Adipose tissue (tissue), 3 donors: Measurements from ENCODE around the gene CEACAM20. TPM values are rescaled to one million over a fixed set of nuclear protein-coding genes. Genes with fewer than 3 reads are reported as not detected.
"Not testable (repeated sequence)": the region's sequence is repeated elsewhere in the genome, so short reads cannot be mapped to it uniquely, and the experiment has no call there.

ENCODE experiments used
- H3K27ac ChIP-seq: one replicate; pipeline ENCODE4 v1.5.1; 2013; ENCODE audit warnings: low read depth, low read length
- WGBS, 3 donors: extraction: QIAGEN DNeasy Blood & Tissue Kit; methylation state at CpG; one replicate each; pipeline ENCODE4 v1.1.7; 2013; 5-methylcytosine and 5-hydroxymethylcytosine counted together
- polyA plus RNA-seq, 3 donors: library from polyadenylated mRNA; stranded (reverse); fragments of 200-250 nt; gene quantifications; one replicate each; pipeline ENCODE4 v1.2.3, GENCODE V29; 2013
- donor health status: healthy with polysubstance abuse.
- donor health status: Bipolar disorder and iron deficiency.
- donor health status: healthy.

Gene CEACAM20
- polyA plus RNA-seq, 3 donors, result not detected

DNA sequence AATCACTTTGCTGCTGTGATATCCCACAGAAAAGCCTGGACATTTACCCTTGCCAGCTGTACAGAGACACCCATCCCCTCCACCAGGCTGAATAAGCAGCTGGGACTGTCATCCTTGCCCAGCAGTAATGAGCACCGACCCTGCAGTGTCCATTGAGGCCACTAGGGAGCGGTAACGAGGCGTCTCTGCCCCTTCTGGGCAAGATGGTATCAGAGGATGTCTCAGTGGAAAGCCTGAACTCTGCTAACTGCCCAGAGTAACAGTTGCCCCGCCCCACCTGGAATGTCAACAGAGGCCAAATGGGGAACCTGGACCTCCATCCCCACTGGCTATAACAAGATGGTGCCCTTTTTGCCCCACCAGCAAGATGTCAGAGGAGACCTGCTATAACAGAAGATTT, 22.8 kb upstream of the CEACAM20 start:
- WGBS, 3 donors, result 4 to 20% (median 11%) methylated on average over 5 of the region's 5 CpGs
- no peak overlapping the region for H3K27ac ChIP-seq

DNA sequence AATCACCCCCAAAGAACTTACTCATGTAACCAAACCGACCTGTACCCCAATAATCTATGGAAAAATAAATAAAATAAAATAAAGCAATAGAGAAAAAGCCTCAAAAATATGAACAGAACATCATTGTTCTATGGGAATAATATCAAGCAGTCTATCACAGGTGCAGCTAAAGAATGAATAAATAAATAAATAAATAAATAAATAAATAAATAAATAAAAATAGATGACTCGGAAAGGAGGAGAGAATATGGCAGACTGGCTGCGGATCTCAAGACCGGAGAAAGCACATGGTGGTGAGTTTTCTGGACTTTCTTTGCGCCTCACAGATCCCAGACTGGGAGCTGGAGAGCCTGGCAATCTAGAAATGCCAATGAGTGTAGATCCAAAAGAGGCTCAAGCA, 22.4 kb upstream of the CEACAM20 start:
- WGBS, 3 donors, result 77 to 86% (median 83%) methylated on average over 5 of the region's 5 CpGs
- H3K27ac ChIP-seq, result no peak overlapping the region

DNA sequence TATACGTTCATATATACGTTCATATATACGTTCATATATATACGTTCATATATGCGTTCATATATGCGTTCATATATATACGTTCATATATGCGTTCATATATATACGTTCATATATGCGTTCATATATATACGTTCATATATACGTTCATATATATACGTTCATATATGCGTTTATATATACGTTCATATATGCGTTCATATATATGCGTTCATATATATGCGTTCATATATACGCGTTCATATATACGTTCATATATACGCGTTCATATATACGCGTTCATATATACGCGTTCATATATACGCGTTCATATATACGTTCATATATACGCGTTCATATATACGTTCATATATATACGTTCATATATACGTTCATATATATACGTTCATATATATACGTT, 21.5 kb upstream of the CEACAM20 start:
- H3K27ac ChIP-seq, result not testable (repeated sequence)
- WGBS, 3 donors, result 86 to 92% (median 89%) methylated on average over 37 of the region's 37 CpGs

DNA sequence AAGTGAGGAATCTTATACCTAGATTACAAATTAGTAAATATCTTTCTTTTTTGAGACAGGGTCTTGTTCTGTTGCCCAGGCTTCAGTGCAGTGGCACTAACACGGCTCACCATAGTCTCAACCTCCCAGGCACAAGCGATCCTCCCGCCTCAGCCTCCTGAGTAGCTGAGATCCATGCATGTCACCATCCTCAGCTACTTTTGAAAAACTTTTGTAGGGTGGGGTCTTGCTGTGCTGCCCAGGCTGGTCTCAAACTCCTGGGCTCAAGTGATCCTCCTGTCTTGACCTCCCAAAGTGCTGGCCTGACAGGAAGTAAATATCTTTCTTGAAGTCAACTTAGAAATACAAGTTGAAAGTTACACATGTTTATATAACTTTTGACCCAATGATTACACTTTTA, 20.0 kb upstream of the CEACAM20 start:
- no peak overlapping the region for H3K27ac ChIP-seq
- 89 to 98% (median 92%) methylated on average over 3 of the region's 3 CpGs for WGBS, 3 donors

DNA sequence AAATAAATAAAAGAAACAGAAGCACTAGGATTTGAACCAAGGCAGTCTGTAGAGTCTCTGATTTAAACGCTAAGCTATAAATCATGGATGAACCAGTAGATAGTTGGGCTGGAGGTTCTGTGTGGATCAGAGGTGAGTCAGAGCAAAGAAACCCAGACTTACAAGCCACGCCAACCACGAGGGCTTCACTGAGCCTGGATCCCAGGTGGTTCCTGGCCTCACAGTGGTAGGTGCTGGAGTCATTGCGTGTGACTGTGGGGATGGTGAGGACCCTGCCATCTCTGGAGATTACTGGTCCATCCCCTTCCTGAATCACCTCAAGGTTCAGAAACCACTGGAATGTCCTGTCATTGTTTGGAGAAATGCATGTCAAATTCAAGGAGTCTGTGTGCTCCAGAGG, 19.3 kb upstream of the CEACAM20 start:
- WGBS, 3 donors, result 74 to 80% (median 76%) methylated on average over 4 of the region's 4 CpGs
- H3K27ac ChIP-seq, result no peak overlapping the region

DNA sequence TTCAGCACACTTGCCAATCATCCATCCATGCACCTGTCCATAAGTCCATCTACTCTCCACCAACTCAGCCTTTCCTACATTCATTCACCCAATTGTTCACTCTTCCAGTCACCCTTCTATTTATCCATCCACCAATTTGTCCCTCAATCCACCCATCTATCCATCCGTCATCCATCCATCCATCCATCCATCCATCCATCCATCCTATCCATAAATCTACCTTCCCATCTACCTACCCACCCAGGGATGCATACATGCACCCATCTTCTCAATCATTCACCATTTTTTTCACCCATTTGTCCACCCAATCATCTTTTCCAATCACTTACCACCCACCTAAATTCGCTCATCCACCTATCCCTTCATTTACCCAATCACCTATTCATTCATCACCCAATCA, 14.6 kb upstream of the CEACAM20 start:
- H3K27ac ChIP-seq, result no peak overlapping the region
- 53 to 76% (median 63%) methylated on average over 2 of the region's 2 CpGs for WGBS, 3 donors

DNA sequence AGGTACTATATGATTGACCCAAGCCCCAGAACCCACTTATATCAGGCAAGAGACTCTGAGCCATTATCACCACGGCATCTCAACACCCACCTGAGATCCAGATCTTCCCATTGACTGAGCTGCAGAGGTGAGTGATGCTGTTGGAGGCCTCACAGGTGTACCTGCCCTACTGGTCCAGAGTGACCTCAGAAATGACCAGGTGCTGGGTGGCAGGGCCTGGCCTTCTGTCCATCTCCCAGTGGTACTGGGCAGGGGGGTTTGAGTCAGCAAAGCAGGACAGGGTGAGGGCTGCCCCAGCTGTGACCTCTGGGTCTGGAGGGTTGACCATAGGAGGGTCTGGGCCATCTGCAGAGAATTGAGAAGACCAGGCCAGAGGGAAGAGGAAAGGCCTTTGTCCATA, 13.2 kb upstream of the CEACAM20 start:
- no peak overlapping the region for H3K27ac ChIP-seq
- 0 to 2% (median 0%) methylated on average over 1 of the region's 1 CpG for WGBS, 3 donors

DNA sequence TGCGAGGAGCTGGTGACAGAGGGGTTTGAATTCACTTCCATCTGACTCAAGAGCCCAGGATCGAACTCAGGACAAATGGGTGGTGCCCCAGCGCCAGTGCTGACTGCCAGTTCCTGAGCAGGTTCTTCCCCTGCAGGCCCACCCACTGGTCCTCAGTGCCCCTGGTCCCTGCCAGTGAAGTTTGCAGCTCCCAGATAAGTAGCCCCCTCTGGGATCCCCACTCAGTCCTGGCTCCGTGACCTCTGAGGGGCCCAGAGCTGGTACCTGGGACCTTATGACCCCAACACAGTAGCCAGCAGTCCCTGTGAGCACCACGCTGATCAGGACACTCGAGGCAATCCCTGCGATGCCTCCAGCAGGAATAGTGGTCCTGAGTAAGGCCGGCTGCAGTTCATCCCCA, 11.3 kb upstream of the CEACAM20 start:
- H3K27ac ChIP-seq, result no peak overlapping the region
- 73 to 78% (median 77%) methylated on average over 8 of the region's 8 CpGs for WGBS, 3 donors

DNA sequence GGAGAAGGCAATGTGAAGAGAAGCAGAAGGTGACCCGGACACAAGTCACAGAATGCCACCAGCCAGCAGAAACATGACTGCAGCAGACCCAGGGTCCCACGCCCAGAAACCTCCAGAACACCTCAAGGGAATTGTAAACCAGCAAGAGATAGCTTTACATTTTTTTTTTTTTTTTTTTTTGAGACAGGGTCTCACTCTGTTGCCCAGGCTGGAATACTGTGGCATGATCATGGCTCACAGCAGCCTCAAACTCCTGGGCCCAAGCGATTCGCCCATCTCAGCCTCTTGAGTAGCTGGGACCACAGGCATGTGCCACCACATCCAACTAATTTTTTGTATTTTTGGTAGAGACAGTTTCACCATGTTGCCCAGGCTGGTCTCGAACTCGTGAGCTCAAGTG, 10.5 kb upstream of the CEACAM20 start:
- H3K27ac ChIP-seq, result no peak overlapping the region
- WGBS, 3 donors, result 62 to 87% (median 76%) methylated on average over 6 of the region's 6 CpGs

DNA sequence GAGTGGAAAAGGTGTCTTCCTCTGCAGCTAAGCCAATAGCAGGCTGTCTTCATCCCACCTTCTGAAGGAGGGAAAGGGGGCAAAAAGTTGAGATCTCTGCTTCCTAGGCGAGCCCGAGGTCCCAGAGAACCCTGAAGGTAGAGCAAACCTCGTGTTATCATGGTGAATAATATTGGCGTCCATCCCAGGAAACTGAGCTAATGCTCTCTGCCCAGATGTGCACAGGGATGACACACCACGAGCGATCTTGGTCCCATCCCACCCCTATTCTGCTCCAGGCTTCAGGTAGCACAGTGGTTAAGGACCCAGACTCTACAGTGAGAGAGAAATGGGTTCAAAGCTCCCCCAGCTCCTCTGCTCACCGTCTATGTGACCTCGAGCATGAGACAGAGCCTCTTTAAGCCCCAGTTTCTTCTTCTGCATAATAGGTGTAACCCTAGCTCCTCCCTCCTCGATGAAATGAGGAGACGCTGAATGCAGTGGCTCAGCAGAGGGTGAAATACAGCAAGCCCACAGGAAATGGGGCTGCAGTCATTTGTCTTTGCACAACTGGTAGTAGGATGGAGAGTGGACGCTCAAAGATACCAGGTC, 9.9 kb upstream of the CEACAM20 start:
- no peak overlapping the region for H3K27ac ChIP-seq
- 53 to 73% (median 65%) methylated on average over 11 of the region's 11 CpGs for WGBS, 3 donors

DNA sequence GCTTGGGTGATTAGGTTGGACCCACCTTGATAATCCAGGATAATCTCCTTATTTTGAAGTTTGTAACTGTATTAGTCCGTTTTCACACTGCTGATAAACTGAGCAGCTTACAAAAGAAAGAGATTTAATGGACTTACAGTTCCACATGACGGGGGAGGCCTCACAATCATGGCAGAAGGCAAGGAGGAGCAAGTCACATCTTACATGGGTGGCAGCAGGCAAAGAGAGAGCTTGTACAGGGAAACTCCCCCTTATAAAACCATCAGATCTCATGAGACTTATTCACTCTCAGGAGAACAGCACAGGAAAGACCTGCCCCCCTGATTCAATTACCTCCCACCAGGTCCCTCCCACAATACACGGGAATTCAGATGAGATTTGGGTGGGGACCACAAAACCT, 5.9 kb upstream of the CEACAM20 start:
- 45 to 62% (median 59%) methylated on average over 3 of the region's 3 CpGs for WGBS, 3 donors
- H3K27ac ChIP-seq, result not testable (repeated sequence)

DNA sequence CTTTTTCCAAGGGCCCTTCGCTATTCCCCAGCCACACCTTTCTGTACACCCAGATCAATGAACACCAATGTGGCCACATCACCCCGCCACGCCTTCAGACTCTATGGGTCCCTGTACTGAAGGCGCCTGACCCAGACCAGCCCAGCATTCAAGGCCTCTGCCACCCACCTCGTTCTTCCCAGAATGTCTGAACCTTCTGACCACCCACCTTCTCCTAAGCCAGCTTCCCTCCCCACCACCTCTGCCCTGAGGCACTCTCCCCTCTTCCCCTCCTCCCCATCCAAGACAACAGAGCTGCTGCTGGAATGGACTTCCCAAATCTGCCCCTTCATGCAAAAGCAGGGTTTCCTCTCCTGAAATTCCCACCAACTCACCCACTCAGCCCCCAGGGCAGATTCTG, 3.3 kb upstream of the CEACAM20 start:
- H3K27ac ChIP-seq, result no peak overlapping the region
- 72 to 84% (median 76%) methylated on average over 5 of the region's 5 CpGs for WGBS, 3 donors

DNA sequence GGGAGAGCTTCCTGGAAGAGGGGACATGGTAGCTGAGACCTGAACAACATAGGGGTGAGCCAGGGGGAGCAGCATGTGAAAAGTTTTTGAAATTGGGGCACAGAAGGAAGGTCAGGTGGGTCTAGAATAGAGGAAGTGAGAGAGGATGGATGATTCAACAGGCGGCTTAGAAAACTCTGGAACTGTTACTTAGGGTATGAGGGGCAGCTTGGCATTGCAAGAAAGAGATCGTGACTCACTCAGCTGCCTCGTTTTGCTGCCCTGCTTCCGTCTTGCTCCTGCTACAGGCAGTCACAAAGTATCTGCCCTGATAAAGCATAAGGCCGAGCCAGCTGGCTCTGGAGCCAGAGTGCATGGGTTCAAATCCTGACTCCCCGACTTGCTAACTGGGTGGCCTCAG, 1.3 kb upstream of the CEACAM20 start:
- no peak overlapping the region for H3K27ac ChIP-seq
- WGBS, 3 donors, result 68 to 72% (median 68%) methylated on average over 6 of the region's 6 CpGs

DNA sequence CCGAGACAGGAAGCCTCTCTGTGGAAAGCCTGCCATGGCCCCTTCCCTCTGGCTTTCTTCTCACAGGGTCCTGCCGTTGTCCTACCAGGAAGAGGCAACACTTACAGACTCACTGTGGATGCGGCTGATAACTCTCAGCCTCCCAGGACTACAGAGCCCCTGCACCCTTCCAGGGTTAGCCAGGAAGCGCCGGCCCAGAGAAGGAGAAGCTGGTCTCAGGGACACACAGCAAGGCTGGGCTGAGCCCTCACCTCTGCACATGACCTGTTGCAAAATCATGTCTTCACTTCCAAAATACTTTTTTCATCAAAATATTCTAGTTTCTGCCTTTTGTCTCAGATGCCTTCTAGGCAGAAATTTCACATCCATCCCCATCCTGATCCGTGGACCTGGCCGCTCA, 1.9 kb downstream of the CEACAM20 start:
- WGBS, 3 donors, result 75 to 89% (median 82%) methylated on average over 7 of the region's 7 CpGs
- no peak overlapping the region for H3K27ac ChIP-seq

DNA sequence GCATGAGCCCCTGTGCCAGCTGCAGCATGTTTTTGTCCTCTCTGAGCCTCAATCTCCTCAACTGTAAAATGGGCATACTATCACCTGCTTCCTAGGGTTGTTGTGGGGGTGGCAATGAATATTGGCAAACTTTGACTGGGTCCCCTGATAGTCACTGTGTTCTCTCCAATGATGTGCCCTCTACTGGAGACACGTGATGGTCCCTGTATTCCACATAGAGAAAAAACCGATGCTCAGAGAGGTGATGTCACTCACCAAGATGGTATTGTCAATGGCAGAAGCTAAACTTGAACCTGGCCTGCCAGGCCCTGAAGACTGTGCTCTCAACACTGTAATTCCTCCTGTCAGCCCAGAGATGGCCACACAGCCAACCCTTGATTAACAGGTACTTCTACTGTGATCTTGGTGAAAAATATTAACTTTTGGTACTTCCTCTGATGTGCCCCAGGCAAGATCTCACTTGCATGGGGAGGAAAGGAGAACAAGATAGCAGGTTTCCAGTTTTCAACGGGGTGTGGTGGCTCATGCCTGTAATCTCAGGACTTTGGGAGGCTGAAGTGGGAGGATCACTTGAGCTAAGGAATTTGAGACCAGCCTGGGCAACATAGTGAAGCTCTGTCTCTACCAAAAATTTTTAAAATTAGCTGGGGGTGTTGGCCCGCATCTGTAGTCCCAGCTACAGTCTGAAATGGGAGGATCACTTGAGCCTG, 3.6 kb downstream of the CEACAM20 start:
- H3K27ac ChIP-seq, result no peak overlapping the region
- 28 to 59% (median 54%) methylated on average over 4 of the region's 4 CpGs for WGBS, 3 donors

DNA sequence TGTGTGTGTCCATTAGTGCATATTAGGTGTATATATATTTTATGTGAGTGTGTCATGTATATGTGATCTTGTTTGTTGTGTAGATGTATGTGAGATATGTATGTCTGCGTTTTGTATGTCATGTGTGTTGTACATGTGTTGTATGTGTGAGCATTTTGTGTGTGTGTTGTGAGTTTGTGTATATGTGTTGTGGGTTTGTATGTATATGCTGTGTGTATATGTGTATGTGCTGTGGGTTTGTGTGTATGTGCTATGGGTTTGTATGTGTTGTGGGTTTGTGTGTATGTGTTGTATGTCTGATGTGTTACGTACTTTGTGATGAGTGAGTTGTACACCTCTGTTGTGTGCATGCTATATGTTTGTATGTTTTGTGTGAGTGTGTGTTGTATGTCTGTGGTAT, 8.1 kb downstream of the CEACAM20 start:
- WGBS, 3 donors, result 88 to 96% (median 89%) methylated on average over 2 of the region's 2 CpGs
- no peak overlapping the region for H3K27ac ChIP-seq

DNA sequence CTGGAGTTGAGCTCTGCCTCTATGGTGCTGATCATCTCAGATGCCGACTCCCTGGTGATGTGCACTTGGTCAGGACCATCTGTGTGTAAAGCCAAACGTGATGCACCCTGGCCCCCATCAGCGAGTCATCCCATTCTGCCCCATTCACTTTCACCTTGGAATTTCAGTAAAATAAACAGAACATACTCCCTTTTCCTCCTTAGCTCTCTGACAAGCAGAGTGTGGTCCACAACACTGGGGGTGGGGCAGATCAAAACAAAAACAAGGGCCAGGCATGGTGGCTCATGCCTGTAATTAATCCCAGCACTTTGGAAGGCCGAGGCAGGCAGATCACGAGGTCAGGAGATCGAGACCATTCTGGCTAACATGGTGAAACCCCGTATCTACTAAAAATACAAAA, 12.3 kb downstream of the CEACAM20 start:
- H3K27ac ChIP-seq, result no peak overlapping the region
- WGBS, 3 donors, result 68 to 77% (median 74%) methylated on average over 7 of the region's 7 CpGs

DNA sequence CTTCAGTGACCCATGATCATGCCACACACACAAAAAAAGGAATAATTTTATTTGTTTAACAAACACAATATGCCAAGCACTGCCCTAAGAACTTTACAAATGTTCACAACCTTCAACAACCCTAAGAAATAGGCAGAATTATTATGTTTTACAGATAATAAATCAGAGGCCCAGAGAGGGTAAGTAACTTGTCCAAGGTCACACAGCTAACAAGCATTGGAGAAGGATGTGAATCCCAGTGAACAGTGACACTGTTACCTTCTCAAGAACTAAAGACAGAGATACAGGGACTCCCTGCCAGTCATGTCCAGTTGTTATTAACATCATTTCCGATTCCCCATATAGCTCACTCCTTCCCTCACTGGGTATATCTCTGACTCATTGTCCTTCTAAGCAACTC, 13.6 kb downstream of the CEACAM20 start:
- 86 to 94% (median 93%) methylated on average over 1 of the region's 1 CpG for WGBS, 3 donors
- H3K27ac ChIP-seq, result no peak overlapping the region

DNA sequence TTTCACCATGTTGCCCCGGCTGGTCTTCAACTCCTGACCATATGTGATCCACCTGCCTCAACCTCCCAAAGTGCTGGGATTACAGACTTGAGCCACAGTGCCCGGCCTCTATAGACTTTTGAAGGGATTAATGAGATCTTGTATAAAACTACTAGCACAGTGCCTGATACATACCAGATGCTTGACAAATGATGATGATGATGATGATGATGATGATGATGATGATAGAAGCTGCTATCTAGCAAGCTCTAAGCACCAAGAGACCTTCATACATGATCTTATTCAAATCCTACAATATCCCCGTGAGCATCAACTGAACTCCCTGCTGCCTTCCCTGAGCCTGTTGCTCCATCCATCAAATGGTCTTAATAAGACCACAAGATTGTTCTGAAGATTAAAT, 14.4 kb downstream of the CEACAM20 start:
- 68 to 85% (median 81%) methylated on average over 3 of the region's 3 CpGs for WGBS, 3 donors
- no peak overlapping the region for H3K27ac ChIP-seq
